Epidermal melanocyte (primary cell): Measurements from ENCODE around the gene DUSP28.

Source experiments
- DNase-seq: peaks from one replicate; pipeline ENCODE4 v3.0.0; 2011; ENCODE audit warnings: low spot score; ENCODE audit not compliant: insufficient read length

DUSP28 gene

GRCh38 chr2:240585681-240586197, 25.6 kb downstream of the DUSP28 start:
- peak; percentile 5 for DNase-seq

DNA sequence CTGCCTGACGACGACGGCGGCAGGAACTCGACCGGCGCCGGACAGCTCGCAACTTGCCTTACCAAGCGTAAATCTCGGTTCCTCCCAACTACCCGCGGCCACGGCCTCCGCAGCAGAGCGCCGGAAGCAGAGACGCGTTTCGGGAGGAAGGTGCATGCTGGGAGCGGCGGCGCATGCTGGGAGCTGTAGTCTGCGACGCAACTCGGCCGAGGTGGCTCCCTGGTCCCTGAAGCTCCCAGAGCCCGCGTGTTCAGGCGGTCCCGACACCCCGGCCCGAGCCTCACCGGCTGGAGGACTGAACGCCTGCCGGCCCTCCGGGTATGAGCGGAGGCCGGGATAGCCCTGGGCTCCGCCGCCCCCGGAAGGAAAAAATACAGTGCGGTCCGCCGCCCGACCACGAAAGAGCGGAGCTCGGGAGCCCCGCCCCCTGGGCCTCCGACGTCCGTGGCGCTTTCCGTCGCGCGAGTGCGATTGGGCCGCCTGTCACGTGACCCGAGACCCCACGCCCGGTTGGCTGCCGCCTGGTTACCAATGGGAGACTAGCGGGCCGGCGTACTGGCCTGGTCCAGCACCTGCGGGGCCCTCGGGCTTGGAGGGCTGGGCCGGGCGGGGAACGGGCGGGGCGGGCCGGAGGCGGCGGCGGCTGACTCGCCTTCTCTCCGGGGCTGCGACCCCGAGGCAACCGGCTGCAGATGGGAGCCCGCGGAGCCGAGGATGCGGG, 26.2 kb downstream of the DUSP28 start, which contains the start of gene CAPN10:
Gene CAPN10 (plus strand): TSS at position 537 of the 721 bp plus-strand sequence. CDS start 178 bp downstream, at position 715.
- peak; percentile 95 for DNase-seq

- no peak for DNase-seq
Observed at GRCh38 chr2:240586919-240587800, 27.0 kb downstream of the DUSP28 start.

GRCh38 chr2:240588006-240588655, 28.0 kb downstream of the DUSP28 start:
- DNase-seq = peak; percentile 1

- peak; percentile 7 for DNase-seq
Observed at GRCh38 chr2:240588669-240589068, 28.5 kb downstream of the DUSP28 start.

DNA sequence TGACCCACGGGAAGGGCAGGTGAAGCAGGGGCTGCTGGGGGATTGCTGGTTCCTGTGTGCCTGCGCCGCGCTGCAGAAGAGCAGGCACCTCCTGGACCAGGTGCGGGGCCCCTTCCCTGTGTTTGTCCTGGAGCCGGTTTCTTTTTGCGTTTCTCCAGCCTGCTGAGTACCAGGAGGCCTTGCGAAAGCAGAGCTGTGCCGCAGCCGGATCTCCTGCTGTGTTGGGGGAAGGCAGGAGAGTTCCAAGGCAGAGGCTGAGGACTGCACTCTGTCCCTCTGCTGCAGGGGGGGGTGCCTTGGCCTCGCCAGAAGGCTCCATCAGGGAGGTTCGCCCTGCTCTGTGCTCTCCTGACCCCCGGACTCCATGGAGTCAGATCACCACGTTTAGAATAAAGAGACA, 29.2 kb downstream of the DUSP28 start:
- DNase-seq = no peak

- DNase-seq = peak; percentile 4
Observed at GRCh38 chr2:240589850-240590525, 29.8 kb downstream of the DUSP28 start.

- DNase-seq = no peak
Observed at GRCh38 chr2:240590681-240591111, 30.5 kb downstream of the DUSP28 start.

DNA sequence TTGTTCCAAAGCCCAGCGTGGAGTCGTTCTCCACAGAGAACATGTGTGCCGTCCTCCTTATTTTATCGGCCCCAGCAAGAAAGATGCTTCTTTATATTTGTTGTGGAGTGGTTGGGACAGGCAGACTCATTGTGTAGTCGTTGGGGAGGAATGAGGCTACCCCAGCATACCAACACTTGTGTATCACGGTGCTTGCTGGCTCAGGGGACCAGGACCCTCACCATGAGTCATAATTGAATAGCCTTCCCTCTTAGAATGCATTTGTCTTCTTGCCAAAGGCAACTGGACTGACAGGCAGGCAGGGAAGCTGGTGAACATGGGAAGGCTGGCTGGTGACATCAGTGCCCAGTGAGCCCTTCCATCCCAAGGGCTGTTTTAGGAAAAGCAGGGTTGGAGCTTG, 31.1 kb downstream of the DUSP28 start:
- DNase-seq = no peak

- DNase-seq = no peak
Observed at GRCh38 chr2:240591784-240592183, 31.6 kb downstream of the DUSP28 start.

- DNase-seq = no peak
Observed at GRCh38 chr2:240593026-240593702, 33.0 kb downstream of the DUSP28 start.

- DNase-seq = no peak
Observed at GRCh38 chr2:240593703-240594451, 33.7 kb downstream of the DUSP28 start.

DNA sequence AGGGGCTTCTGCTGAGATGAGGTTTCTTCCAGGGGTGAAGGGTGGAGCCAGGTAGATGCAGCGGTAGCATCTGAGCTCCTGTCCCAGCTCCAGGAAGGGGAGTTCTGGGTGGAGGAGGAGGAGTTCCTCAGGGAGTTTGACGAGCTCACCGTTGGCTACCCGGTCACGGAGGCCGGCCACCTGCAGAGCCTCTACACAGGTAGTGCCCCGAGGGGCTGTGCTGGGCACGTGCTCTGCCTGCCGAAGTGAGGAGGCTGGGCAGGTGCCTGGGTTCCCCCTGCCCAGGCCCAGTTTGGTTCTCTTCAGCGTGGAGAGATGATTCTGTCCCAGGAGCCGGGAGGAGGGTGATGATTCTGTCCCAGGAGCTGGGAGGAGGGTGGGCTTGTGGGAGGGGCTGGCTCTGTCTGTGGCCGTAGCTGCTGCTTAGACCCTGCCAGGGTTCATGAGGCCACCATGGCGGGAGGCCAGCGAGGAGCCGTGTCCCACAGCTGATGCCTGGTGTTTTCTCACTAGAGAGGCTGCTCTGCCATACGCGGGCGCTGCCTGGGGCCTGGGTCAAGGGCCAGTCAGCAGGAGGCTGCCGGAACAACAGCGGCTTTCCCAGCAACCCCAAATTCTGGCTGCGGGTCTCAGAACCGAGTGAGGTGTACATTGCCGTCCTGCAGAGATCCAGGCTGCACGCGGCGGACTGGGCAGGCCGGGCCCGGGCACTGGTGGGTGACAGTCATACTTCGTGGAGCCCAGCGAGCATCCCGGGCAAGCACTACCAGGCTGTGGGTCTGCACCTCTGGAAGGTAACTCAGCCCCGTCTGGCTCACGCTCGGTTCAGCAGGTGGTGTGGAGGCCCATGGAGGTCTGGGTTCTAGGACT, 34.6 kb downstream of the DUSP28 start:
- no peak for DNase-seq

- no peak for DNase-seq
Observed at GRCh38 chr2:240595381-240596079, 35.4 kb downstream of the DUSP28 start.

DNA sequence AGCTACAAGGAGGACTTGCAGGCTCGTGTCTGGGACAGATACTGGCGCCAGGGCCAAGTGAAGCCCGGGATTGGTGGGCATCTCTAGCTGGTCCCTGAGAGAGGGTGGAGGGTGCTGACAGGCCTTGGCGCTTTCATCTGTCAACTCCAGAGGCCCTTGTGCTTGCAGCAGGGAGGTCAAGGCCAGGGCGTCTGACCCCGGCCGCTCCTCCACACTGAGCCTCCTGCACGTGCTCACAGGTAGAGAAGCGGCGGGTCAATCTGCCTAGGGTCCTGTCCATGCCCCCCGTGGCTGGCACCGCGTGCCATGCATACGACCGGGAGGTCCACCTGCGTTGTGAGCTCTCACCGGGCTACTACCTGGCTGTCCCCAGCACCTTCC, 35.9 kb downstream of the DUSP28 start:
- DNase-seq = no peak

- no peak for DNase-seq
Observed at GRCh38 chr2:240596491-240596931, 36.4 kb downstream of the DUSP28 start.

DNA sequence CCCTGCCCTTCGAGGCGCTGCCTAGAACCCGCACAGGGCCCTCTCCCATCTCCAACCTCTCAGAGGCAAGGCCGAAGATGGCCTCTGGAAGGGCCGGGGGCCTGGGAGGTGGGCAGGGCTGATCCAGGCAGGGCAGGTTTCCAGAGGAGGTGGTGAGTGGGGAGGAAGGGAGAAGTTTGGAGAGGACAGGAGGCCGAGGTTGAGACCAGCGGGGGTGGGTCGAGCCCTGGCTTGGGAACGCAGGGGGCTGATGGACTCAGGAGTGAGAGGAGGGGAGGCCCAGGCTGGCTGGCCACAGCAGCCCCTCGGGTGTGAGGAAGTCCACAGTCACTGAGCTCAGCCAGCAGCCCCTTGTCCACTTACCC, 36.9 kb downstream of the DUSP28 start:
- DNase-seq = no peak
